Activated CD4-positive, CD25-positive, alpha-beta regulatory T cell treated with anti-CD3 and anti-CD28 coated beads, Interleukin-2, amount 50 U/mL, for 72 hours (primary cell): ENCODE measurements around the gene LGALS3.

Experiments
- DNase-seq: peaks from one replicate; pipeline ENCODE4 v3.0.0; 2021

LGALS3 gene

GRCh38 chr14:55131370-55132137 is 2.5 kb downstream of the LGALS3 start:
- no peak for DNase-seq

DNA sequence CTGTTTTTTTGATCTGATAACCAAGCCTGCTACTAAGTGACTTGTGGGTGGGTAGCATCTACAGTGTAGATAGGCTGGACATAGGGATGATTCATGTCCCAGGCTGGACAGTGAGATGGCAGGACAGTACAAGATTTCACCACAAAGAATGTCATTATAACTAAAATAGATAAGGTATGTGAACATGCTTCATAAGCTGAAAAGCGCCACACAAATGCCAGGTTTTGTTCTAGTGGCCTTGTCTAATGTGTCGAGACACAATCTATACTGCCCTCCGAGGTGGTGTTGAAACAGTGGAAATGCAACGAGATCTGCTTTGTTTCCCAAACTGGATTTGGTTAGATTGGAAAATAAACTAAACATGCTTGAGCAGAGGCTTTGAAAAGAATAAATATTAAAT is 4.4 kb downstream of the LGALS3 start:
- DNase-seq, result no peak

GRCh38 chr14:55136241-55136640 is 7.2 kb downstream of the LGALS3 start:
- DNase-seq, result no peak

DNA sequence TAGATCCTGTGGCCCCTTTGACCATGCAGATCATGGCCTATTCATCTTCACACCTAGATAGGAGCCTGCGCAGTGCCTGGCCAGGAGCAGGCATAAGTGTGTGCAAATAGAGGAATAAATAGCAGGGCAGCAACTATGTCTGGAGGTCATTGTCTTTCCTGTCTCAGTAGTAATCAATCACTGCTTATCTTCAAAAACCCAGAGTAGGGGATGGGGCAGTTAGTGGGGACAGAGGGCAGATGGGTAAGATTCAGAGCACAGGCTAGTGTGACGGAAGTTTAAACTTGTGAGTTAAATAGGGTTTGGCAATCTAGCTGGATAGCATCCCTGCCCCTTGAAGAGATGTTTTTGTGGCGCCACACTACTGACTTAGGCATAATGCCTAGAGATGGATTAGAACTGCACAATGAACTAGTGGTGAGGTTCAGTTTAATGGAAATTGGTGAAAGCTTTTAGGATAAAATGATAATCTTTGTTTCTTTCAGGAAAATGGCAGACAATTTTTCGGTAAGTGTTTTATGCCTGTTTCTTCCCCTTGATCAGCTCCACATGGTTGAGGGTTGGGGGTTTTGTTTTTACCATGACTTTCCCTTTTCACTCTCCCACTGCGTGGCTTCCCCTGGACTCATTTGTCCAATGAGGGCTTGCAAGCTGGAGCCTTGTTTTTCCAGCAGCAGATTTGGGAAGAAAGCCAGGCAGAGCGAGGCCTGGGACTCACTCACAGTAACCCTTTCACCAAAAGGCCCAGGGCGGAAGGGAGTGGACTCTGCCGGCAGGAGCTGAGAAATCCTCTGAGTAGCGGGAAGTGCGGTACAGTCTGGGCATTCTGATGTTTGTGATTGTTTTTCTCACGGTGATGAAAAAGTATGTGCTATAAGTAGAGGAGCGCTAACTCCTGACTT is 8.1 kb downstream of the LGALS3 start:
- DNase-seq, result no peak

- DNase-seq, result no peak
Observed at GRCh38 chr14:55138091-55138490, 9.0 kb downstream of the LGALS3 start.

DNA sequence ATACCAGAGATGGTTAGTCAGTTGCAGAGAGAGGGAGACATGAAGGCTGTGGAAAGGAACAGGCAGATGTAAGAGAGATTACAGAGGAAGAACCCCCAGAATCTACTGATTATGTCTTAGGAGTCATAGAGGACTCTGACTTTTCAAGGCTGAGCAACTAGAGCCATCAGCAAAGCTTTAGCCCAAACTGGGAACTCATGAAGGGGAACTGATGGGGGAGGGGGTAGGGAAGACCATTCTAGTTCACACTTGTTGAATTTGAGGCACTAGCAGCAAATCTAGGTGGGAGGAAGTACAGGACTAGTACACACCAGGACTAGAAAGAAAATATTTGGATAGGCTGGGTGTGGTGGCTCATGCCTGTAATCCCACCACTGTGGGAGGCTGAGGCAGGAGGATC is 10.1 kb downstream of the LGALS3 start:
- no peak for DNase-seq

DNA sequence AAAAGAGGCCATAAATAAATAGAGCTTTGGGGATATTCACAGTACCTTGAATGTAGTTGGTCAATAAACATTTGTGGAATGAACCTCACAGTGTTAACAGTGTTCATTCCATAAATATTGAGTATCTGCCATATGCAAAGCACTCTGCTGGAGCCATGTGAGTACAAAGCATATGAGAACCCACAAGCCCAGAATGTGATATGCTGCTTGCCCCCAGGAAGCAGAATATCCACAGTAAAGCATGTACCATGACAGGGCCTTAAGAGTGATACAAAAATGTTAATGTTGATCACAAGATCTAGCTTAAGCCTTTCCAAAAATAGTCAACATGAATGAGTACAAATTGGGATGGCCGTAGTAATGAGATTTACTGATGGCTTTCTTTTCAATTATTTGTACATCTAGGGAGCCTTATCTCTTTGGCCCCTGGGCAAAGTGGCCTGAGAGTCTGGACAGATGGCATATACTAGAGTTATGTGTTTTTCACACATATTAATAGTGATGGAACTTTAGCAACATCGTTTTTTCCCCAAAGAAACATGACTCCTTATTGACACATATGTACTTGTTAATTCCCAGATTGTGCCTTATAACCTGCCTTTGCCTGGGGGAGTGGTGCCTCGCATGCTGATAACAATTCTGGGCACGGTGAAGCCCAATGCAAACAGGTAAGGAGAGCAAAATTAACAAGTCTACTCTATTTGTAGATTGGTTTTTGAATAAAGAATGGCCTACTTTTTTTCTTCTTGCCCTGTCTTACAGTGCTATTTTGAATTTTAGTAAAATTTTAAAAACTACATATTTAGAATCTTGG is 10.9 kb downstream of the LGALS3 start:
- no peak for DNase-seq

GRCh38 chr14:55141825-55142224 is 12.8 kb downstream of the LGALS3 start:
- no peak for DNase-seq

DNA sequence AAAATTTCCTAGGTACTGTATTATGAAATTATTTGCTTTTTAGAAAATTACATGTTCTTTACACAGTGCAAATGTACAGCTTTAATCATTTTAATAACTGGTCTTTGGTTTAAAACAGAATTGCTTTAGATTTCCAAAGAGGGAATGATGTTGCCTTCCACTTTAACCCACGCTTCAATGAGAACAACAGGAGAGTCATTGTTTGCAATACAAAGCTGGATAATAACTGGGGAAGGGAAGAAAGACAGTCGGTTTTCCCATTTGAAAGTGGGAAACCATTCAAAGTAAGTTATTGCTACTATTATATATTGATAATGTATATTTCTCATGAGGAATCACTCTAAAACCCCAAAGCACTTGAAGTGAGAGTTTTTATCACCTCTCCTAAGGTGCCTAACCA is 13.4 kb downstream of the LGALS3 start:
- no peak for DNase-seq

DNA sequence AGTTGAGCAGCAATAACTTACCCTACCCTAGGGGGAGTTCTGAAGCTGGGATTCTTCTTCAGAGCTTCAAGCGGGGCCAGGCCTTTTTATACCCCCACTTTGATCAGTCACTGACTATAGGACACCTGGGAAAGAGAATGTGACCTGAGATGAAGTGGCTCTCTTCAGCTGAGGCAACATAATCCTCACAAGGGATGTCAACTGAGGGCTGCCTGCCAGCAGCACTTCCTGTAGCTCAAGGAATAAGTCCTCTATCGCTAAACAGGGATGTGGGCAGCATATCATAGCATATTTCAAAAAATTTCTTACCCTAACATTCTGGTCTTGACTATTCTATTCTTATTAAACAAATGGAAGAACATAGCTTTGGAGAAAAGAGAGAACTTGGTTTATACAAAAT is 17.4 kb downstream of the LGALS3 start:
- DNase-seq, result no peak

GRCh38 chr14:55151601-55152000 is 22.5 kb downstream of the LGALS3 start:
- DNase-seq, result no peak

GRCh38 chr14:55152052-55152753 is 23.2 kb downstream of the LGALS3 start:
- no peak for DNase-seq

DNA sequence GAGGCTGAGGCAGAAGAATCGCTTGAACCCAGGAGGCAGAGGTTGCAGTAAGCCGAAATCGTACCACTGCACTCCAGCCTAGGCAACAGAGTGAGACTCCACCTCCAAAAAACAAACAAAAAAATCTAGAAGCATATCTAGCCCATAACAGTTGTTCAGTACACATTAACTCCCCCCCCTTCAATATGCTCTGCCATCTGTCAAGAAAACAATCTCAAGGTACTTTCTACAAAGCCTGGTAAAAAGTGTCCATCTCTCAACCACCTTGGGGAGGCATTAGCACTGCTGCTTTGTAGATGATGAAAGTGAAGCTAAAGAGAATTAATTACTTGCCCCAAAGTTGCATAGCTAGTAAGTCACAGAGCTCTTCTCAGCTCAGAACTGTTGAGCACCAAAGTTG is 24.9 kb downstream of the LGALS3 start:
- DNase-seq, result no peak

DNA sequence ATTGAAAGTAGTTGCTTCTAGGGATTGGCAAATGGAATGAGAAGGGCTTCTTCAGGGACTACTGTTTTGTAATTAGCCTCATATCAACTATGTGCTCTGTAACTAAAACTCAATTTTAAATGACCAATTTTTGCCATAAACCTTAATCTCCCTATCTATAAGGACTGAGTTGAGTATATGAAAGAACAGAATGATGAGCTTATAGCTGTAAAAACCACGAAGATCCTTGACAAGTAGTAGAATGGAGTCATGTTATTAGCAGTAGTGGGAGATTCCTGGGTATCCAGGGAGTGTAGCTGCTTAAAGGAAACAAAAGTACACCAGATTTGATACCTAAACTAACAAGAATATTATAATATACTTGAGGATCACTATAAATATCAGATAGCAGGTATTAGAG is 28.0 kb downstream of the LGALS3 start:
- DNase-seq, result no peak

DNA sequence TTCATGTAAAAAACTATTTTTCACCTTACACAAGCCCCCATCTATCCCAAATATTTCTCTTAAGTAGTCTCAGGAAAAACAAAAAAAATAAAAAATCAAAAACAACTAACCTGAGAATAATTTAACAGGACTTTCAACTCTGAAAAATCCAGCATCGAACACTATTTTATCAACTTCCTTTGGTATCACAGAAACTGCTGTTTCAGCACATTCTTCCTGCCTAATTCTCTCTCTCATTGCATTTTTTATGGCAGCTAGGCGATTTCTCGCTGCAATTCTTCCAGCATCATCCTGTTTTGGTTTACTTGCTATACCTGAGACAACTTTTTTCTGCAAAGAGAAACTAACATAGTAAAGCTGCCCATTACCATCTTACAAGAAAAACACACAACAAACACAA is 29.4 kb downstream of the LGALS3 start:
- no peak for DNase-seq

GRCh38 chr14:55160989-55161388 is 31.9 kb downstream of the LGALS3 start:
- DNase-seq, result no peak

GRCh38 chr14:55170526-55170925 is 41.5 kb downstream of the LGALS3 start:
- no peak for DNase-seq

DNA sequence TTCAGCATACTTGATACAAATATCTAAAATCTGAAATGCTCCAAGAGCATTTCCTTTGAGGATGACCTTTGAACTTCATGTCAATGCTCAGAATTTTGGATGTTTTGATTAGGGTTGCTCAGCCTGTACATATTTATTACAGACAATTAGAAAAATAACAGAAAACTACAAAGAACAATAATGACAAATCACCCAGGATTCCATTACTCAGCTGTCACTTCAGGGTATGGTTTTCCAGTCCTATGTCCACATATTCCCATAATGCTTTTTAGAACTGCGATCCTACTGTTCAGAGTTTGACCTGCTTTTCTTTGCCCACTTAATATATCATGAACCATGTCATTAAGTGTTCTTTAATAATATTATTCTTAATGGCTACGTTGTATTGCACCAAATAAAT is 51.0 kb downstream of the LGALS3 start:
- no peak for DNase-seq

DNA sequence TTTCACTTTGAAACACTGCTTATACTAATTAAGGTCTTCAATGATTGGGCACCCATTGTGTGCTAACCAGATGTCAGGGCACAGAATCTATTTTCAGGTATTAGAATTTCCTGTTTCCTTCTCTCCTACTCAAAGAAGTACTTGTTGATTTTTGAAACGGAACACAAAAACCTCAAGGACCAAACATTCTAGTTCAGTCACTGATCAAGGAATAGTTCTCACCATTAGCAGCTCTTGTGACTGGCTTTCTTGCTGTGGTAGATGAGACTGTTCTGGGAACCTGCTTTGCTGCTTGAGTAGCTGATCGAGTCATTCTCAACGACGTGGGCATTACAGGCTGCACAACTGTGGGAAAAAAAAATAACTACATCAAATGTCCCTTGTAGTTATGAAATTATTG is 51.4 kb downstream of the LGALS3 start:
- no peak for DNase-seq

- DNase-seq, result no peak
Observed at GRCh38 chr14:55188686-55189295, 59.7 kb downstream of the LGALS3 start.

- DNase-seq, result no peak
Observed at GRCh38 chr14:55190906-55191202, 61.8 kb downstream of the LGALS3 start.
